ENCODE results near the gene CALCOCO2.
"Not testable (repeated sequence)": the region's sequence is repeated elsewhere in the genome, so short reads cannot be mapped to it uniquely, and the experiment has no call there.

The CALCOCO2 gene

DNA sequence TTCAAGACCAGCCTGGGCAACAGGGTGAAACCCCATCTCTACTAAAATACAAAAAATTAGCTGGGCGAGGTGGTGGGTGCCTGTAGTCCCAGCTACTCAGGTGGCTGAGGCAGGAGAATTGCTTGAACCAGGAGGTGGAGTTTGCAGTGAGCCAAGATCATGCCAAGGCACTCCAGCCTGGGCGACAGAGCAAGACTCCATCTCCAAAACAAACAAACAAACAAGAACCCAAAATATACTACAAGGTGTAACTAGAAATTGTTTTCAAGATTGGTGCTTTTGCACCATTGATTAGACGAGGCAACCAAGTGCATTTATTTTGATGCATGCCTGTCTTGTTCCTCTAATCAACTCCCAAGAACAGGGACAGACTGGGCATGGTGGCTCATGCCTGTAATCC is 41.6 kb downstream of the CALCOCO2 start:
- in situ Hi-C loops (cut with MboI; ENCODE audit: low sequenced_read_pairs), result not testable (repeated sequence)

DNA sequence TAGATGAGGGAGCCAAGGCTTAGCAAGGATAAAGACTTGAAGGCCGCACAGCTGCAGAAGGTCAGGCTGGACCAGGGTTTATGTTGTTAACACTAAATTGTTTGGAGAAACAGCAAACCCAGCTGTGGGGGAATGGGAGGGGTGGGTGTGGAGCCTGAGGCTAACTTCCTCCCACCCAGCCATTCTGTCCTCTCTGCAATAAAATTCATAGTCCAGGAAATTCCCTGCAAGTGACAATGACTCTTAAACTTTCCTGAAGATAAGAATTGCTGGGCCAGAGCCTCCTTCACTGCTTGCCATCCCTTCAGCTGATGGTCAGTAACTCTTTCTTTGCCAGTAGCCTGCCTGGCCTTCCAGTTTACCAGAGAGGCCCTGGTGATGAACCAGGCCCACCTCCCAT is 42.4 kb downstream of the CALCOCO2 start:
- in situ Hi-C loops (cut with MboI; ENCODE audit: low sequenced_read_pairs), result no loop called here

DNA sequence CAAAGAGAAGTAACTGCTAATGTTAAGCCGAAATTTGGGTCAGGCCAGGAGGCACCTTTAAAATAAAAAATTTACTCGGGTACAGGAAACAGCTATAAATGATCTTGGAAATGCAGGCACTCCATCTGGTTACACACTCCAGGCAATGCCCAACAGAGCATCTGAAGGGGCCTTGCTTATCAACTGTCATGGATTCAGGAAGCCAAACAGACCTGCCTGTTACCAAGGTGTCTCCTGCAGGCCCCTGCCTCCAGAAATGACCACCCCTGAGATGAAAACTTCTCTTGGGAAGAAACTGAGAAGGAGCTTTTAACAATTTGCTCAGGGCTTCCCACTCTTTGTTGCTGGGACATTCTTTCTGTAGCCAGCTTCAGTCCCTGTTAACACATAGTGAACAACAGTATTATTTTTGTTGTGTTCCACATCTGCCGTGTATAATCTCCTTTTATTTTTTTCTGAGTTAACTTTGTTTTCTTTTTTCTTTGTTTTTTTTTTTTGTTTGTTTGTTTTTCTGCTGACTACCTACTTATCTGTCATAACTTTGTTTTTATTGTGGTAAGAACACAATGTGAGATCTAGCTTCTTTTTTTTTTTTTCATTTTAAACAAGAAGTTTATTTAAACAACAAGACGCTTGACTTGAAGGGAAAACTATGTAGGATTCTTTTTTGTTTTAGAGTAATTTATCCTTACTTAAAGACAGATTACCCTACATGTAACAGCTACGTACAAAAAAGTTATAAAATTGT is 43.0 kb downstream of the CALCOCO2 start:
- in situ Hi-C loops (cut with MboI; ENCODE audit: low sequenced_read_pairs), result no loop called here

DNA sequence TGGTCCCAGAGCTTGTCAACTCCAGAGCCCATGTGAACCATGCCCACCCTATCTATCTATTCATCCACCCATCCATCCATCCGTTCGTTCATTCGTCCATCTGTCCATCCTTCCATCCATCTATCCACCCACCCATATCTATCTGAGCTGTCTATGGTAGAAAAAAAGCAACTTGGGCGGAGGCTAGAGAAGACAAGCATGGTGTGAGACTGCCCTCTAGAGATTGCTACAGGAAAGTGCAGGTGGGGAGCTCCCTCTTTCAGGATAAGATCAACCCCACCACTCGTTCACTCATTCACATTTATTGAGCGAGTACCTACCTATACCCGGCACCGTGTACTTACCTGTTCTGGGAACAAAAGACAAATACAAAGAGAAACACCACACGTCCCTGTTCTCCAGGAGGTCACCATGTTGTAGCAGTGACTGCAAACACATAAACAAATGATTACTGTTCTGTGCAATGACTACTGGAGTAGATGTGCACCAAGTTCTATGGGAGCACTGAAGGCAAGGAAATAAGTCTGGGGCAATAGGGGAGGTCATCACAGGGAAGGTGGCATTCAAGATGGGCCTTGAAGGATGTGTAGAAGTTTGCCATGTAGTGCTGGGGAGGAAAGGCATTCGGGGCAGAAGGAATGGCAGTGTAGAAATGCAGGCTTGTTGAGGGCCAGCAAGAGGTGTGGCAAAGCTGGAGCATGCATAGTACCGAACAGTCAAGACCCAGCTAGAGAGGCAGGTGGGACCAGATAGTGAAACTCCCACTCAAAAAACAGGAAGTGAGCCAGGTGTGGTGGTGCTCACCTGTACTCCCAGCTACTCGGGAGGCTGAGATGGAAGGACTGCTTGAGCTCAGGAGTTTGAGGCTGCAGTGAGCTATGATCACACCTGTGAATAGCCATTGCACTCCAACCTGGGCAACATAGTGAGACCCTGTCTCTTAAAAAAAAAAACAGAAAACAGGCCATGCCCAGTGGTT is 48.4 kb downstream of the CALCOCO2 start:
- in situ Hi-C loops (cut with MboI; ENCODE audit: low sequenced_read_pairs), result no loop called here

DNA sequence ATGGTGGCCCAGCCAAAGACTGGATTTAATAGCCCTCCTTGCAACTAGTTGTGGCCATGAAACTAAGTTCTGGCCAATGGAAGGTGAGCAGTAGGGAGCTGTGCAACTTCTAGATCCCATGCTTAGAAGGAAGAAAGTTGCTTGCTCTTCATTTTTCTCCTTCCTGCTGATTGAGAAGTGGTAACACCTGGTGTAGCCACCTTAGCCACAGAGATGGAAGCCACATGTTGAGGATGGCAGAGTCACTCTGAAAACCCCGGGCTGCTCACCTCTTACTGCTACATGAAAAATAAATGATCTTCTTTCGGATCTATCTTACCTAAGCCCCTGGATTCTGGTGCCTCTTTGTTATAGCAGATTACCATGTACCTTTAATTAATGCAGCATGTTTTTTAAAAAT is 51.4 kb downstream of the CALCOCO2 start:
- in situ Hi-C loops (cut with MboI; ENCODE audit: low sequenced_read_pairs), result no loop called here

DNA sequence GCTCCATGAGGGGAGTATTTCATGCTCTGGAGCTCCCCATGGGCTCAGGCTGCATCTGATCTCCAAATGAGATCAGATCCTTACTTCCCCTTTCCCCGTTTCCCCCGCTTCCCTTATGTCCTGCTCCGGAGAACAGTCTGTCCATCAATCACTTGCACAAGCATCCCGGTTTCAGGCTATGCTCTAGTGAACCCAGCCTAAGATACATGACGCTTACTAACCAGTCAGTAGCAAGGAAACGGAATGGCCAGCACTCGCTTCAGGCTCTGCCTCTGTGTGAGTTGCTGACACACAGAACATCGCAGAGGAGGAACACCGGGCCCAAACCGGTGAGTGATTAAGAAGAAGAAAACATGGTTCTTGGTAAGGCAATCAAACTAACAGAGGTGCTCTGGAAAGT is 52.3 kb downstream of the CALCOCO2 start:
- in situ Hi-C loops (cut with MboI; ENCODE audit: low sequenced_read_pairs), result no loop called here

DNA sequence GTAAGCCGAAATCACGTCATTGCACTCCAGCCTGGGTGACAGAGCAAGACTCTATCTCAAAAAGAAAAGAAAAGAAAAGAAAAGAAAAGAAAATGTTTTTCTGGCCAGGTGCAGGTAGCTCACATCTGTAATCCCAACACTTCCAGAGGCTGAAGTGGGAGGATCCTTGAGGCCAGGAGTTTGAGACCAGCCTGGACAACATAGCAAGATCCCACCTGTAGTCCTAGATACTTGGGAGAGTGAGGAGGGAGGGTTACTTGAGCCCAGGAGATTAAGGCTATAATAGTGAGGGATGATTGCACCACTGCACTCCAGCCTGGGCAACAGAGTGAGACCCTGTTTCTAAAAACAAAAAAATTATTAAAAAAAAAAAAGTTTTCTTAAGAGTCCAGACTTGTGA is 59.3 kb downstream of the CALCOCO2 start:
- in situ Hi-C loops (cut with MboI; ENCODE audit: low sequenced_read_pairs), result no loop called here

DNA sequence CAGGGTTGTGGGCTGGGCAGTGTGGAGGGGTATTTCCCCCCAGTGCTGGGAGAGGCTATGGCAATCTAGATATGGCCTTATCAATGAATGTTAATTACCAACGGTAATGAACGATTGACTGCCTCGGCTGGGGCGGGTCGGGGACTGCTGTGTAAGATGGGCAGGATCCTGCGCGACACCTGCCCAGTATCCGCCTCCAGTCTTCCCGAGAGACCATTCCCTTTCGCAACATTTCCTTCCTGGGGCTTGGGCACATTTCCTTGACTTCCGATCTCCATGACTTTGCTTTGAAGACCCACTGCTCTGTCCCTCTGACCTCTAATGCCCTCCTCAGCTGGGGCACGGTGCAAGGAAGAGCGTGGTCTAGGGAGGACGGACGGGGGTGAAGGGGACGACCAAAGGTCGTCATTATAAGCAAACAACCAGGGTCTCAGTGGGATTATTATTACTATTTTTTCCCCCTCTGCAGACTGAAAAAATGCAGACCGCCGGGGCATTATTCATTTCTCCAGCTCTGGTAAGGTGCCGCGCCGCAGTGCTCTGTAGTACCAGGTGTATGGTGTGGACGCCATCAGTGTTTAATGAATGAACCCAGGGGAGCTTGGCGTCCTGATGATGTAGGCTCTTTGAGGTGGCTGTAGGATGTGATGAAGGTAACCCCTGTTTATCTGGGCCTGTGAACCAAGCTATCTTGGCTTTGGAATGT is 62.3 kb downstream of the CALCOCO2 start:
- in situ Hi-C loops (cut with MboI; ENCODE audit: low sequenced_read_pairs), result no loop called here

DNA sequence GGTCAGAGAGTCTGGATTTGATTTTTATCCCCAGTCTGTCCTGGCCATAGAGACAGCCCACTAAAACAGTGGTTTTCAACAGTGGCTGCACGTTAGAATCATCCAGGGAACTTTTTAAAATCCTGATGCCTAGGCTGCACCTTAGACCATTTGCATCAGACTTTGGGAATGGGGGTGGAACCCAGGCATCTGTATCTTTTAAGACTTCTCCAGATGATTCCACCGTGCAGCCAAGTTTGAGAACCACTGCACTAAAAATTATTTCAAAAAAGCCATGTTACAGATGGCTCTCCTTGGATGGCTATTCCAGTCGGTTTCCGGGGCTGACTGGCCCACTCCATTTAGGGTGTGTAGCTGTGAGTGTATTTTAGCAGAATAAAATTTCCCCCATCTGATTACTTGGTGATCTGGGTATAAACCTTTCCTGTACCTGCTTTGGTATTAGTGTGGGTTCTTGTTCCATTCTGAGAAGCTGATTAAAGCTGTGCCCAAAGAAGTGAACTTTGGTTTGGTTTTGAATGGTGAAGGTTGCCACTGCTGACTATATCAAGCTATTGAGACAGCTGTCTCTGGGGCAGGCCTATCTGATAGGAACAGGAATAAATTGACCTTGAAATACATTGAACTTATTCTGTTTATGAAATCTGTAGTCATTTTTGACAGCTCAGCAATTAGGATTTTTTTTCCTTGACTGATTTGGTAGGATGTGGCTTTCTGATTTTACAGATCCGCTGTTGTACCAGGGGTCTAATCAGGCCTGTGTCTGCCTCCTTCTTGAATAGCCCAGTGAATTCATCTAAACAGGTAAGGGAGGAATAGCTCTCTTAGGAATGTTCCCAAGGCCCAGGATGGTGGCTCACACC is 63.0 kb downstream of the CALCOCO2 start:
- in situ Hi-C loops (cut with MboI; ENCODE audit: low sequenced_read_pairs), result no loop called here

DNA sequence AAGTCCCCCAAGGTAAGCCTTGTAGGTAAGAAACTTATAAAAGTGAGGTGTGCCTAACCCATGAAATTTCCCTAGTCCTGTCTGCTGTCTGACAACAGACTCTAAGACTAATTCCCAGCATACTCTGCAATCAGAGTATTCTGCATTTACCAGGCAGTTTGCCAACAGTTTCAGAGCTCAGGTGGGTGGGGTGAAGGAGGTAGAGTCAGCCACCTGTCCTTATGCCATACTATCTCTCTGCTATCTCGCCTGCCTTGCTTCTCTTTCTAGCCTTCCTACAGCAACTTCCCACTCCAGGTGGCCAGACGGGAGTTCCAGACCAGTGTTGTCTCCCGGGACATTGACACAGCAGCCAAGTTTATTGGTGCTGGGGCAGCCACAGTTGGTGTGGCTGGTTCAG is 64.1 kb downstream of the CALCOCO2 start:
- in situ Hi-C loops (cut with MboI; ENCODE audit: low sequenced_read_pairs), result no loop called here

DNA sequence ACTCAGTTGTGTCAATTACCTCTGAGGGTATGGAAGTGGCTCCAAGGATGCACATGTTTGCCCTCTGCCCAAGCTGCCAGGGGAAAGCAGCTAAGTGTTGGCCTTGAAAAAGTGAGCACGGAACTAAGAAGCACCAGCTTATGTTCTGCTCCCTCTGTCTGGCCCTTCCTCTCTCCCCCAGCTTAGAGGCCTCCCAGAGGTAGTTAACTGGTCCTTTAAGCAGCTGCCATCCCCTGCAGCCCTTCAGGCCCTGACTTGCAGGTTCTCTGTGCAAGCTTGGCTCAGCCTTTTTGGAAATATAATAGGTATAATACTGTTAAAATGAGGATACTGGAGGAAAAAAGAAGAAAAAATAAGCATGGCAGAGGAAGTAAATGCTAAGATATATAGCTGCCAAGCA is 70.4 kb downstream of the CALCOCO2 start:
- in situ Hi-C loops (cut with MboI; ENCODE audit: low sequenced_read_pairs), result no loop called here

DNA sequence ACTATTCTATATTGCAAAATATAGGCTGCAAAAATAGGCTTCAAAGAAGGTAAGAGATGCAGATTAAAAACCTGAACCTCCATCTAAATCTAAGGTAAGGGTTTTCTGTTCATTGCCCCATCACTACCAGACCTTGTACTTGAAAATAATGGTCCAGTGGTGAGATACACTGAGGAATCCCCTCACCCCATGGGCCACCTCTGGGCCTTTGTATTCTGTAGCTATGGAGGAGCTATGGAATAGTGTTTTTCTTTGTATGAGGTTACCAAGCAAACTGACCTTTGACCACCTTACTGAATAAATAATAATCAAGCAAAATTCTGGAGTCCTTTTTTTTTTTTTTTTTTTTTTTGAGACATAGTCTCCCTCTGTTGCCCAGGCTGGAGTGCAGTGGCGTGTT is 72.6 kb downstream of the CALCOCO2 start:
- in situ Hi-C loops (cut with MboI; ENCODE audit: low sequenced_read_pairs), result no loop called here

DNA sequence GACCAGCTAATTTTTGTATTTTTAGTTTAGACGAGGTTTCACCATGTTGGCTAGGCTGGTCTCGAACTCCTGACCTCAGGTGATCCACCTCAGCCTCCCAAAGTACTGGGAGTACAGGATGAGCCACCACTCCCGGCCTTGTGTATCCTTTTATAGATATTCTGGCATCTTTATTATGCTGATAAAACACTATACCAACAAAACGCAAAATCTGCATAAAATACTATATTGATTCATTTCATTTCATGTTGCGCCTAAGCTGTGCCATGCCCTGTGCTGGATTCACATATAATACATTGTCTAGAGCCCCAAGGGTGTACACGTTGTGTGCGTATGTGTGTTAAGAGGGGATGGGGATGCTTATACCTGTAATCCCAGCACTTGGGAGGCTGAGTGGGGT is 73.6 kb downstream of the CALCOCO2 start:
- in situ Hi-C loops (cut with MboI; ENCODE audit: low sequenced_read_pairs), result no loop called here

DNA sequence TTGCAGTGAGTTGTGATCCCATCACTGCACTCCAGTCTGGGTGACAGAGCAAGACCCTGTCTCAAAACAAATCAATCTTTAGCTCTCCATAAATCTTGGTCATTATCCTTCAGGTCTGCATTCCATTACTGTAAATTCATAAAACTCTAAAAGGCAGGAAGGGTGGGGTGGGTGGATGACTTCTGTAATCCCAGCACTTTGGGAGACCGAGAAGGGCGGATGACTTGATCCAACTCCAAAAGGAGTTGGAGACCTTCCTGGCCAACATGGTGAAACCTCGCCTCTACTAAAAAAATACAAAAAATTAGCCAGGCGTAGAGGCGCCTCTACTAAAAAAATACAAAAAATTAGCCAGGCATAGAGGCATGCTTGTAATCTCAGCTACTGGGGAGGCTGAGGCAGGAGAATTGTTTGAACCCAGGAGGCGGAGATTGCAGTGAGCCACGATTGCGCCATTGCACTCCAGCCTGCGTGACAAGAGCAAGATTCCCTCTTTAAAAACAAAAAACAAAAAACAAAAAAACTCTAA is 75.2 kb downstream of the CALCOCO2 start:
- in situ Hi-C loops (cut with MboI; ENCODE audit: low sequenced_read_pairs), result no loop called here

DNA sequence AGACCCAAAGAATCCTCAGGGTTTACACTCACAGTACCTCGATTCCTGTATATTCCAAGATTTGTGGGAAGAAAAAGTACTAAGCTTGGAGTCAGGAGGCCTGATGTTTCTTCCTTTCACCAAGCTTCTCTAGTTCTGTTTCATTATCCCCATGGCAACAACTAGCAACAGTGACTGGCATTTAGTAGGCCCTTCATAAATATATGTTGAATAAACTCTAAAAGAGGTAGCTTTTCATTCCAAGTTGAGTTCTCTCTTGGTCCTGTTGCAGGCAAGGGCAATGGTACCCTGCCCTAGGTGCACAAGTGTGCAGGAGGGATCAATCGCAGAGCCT is 76.8 kb downstream of the CALCOCO2 start:
- in situ Hi-C loops (cut with MboI; ENCODE audit: low sequenced_read_pairs), result no loop called here

DNA sequence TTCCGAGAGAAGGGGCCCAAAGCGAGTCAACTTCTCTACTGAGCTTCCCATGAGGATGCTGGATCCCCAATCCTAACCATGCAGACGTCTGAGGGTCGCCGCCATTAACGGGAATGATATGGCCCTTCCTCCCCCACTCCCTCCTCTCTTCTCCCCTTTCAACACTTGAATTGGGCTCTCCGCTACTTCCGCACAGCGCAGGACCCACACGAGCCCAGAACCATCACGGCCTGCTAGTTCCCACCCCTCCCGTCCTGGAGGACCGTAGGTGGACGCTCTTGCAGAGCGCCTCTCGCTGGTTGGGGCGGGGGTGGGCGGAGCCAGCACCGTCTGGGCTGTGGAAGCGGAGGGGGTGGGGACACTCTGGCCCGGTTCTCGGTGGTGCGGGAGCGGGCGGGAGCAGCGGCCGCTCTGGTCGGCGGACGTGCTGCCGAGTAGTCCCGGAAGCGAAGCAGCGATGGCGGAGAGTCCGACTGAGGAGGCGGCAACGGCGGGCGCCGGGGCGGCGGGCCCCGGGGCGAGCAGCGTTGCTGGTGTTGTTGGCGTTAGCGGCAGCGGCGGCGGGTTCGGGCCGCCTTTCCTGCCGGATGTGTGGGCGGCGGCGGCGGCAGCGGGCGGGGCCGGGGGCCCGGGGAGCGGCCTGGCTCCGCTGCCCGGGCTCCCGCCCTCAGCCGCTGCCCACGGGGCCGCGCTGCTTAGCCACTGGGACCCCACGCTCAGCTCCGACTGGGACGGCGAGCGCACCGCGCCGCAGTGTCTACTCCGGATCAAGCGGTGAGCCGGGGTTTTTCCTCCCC is 77.4 kb downstream of the CALCOCO2 start, which contains the start of gene UBE2Z:
Gene UBE2Z, plus strand, starts transcription at position 361 of the 797 bp plus-strand sequence. Its CDS starts 97 bp downstream, at position 458.
- in situ Hi-C loops (cut with MboI; ENCODE audit: low sequenced_read_pairs), result no loop called here

DNA sequence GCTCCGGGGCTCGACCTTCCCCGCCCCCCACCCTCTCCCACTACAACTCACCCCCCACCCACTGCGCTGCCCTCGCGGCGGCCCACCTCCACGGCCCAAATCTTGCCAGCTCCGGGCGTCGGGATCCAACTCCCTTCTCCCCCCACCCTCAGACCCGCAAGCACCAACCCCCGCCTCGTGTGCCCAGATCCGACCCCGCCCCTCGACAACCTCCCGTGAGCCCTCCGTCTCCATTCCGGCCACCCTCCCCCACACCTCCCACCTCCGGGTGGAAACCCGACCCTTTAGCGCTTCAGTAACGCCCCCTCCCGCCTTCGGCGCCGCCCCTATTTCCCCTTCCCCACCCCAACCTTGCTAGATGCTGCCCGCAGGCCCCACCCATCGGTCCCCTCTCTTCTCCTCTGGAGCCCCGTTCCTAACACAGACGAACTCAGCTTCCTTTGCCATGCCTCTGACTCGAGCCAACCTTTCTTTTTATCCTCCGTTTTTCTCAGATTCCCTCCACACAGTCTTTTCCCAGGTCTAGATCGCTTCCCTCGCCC is 78.1 kb downstream of the CALCOCO2 start:
- in situ Hi-C loops (cut with MboI; ENCODE audit: low sequenced_read_pairs), result no loop called here

DNA sequence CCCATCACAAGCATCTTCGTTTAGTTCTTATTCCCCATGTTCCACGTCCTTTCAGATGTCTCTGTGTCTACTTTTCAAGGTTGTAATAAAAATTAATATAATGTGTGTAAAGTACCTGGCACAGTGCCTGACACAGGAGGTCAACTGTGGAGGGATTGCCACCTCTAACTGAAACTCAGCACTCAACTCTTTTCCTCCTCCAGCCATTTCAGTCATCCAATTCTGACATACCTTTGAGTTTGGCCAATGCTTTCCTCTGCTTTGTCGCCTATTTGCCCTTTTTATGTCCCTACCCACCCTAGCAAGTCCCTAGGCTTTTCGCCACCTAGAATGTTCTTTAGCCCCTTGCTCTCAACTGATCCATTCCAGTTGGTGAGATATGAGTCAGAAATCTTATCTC is 78.9 kb downstream of the CALCOCO2 start:
- in situ Hi-C loops (cut with MboI; ENCODE audit: low sequenced_read_pairs), result no loop called here

DNA sequence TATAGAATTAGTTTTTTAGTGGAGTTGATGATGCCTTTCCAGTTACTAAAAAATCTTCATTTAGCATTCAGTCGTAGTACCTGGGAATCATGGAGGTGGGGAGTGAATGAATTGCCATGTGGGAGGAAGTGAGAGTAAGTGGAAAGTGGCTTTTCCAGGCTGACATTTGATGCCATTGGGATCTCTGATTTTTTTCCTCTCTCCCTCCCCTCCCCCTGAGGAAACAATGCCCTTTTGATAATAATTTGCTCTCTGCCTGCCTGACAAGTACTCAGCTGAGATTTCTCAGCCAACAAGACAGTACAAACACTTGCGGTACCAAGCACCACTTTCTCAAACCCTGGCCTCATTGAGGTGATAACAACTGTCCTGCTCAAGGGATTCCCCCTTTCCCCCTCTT is 79.5 kb downstream of the CALCOCO2 start:
- in situ Hi-C loops (cut with MboI; ENCODE audit: low sequenced_read_pairs), result no loop called here
